ENCODE results near the gene SYCE3.
"Not testable (repeated sequence)": the region's sequence is repeated elsewhere in the genome, so short reads cannot be mapped to it uniquely, and the experiment has no call there.

The SYCE3 gene

DNA sequence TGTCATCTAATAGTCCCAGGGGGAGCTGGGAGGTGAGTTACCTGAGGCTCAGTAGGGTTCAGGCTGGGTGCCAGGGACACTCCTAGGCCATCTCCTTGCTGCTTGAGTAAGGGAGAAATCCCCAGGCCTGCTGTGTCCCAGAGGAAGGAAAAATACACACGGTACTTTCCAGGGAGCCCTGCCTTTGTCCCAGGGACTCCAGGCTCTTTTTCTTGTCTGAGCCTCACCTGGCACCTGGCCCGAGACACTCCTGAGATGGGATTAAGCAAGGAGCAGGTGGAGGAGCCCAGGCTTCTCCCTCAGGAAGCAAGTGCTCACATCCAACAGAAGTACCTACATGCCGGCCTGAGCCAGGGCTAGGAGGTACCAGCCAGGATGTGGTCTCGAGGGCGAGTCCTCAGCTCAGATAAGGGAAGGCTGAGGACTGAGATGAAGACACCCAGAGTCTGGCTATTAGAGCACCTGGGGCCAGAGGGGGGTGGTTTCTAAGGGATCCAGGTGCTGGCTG is 17.9 kb downstream of the SYCE3 start:
- FAIRE-seq (no peak), DNase-seq (ENCODE audit: insufficient read length, low spot score) (no peak)
- TF ChIP-seq POLR2A (IDR thresholded peaks at IDR 0.05; ENCODE audit: low read depth, low read length), result no peak

DNA sequence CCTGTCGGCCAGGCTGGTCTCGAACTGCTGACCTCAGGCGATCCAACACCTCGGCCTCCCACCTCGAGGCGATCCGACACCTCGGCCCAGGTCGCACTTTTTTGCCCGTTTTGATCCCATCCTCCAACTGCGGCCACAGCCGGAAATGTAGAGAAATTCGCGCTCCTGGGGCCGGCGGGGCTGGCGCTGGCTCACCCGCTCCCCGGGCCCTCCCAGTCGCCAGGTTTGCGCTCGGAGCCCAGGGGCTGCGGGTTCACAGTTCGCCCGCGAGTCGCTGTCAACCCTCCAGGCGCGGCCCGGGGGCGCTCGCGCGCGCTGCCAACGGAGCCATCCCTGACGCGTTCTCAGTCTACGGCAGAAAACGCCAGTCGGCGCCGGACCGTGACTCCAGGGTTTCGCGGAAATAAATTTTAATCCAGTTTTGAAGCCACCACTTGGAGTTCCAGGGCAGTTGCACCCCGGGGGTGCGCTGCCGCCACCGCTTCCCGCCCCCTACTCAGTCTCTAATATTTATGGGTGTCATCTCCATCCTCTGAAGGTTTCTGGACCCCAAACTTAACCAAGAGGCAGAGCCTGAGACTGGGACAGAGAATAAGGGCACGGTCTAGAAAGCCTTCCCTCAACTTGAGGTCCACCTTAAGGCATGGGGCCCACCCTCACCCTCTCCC is 18.5 kb downstream of the SYCE3 start:
- FAIRE-seq (no peak), DNase-seq (ENCODE audit: insufficient read length, low spot score) (no peak)
- TF ChIP-seq POLR2A (IDR thresholded peaks at IDR 0.05; ENCODE audit: low read depth, low read length), result no peak

DNA sequence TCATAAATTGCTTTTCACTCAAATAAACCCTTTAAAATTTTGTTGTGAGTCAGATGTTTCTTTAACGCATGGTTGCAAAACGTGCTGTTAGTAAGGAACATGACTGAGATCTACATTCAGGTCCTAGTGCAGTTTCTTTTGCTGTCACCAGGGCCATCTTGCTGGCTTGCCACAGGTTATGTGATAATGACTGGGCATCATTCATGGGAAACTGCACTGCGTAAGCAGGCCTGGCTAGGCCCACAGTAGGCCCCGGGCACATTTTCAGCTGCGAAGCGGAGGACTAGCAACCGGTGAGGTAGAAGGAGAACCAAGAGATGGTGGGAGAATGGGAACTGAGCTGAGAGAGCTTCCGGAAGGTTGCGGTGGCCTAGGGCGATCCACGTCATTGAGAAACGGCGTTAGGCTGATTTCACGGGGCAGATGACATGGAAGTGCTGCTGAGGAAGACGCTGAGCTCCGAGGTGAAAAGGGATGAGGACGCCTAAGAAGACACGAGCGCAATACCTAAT is 20.2 kb downstream of the SYCE3 start:
- DNase-seq (ENCODE audit: insufficient read length, low spot score) (no peak), FAIRE-seq (no peak)
- TF ChIP-seq POLR2A (IDR thresholded peaks at IDR 0.05; ENCODE audit: low read depth, low read length), result no peak

GRCh38 chr22:50541667-50542026 is 21.1 kb downstream of the SYCE3 start:
- DNase-seq (ENCODE audit: insufficient read length, low spot score); FAIRE-seq: not testable (repeated sequence)

DNA sequence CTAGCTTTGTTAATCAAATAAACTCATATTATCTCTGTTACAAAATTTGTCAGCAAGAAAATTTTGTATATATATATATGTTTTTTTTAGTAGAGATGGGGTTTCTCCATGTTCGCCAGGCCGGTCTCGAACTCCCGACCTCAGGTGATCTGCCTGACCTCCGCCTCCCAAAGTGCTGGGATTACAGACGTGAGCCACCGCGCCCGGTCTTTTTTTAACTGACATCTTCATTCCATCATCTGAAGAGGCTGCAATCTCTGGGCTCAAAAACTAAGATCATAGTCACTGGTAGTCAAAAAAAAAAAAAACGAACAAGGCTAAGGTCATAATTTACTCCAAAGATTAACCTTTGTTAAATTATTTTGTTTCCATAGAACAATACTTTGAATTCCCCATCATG is 22.3 kb downstream of the SYCE3 start:
- no peak for DNase-seq (ENCODE audit: insufficient read length, low spot score)
- no peak for FAIRE-seq
- TF ChIP-seq POLR2A (IDR thresholded peaks at IDR 0.05; ENCODE audit: low read depth, low read length), result no peak

DNA sequence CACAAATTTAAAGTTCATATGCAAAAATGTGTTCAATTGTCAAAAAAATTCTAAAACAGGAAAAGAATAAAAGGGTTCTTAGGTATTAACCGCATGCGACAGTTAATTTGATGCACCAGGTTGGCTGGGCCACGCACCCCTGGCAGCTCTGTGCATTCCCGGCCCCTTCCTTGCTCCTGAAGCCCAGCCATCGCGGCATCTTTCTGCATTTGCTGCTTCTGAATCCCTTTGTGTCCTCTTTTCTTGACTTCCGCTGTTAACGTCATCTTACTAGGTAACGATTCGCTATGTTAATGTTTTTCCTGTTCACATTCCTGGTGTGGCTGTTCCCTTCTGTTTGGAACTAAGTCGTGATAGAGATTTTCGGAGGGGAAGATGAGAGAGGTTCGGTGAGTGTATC is 25.0 kb downstream of the SYCE3 start:
- TF ChIP-seq POLR2A (IDR thresholded peaks at IDR 0.05; ENCODE audit: low read depth, low read length), result no peak
- no peak for DNase-seq (ENCODE audit: insufficient read length, low spot score)
- no peak for FAIRE-seq

DNA sequence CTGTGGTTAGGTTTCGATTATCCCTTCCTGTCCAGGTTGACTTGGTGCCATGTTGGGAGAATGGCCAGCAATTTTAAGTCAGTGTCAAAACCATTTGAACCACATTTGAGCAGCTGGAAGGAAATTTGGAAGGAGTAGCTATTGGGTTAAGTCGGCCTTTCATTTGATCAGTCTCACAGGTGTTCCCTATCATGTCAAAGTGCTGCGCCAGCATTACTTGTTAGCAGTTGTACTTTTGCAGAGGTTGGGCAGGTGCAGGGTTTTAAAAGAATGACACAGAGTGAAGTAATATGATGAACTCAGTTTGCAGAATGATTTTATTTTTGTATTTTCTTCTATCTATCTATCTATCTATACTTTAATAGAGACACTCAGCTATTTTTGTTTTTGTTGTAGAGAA is 26.5 kb downstream of the SYCE3 start:
- DNase-seq (ENCODE audit: insufficient read length, low spot score) (no peak), FAIRE-seq (no peak)
- no peak for TF ChIP-seq POLR2A (IDR thresholded peaks at IDR 0.05; ENCODE audit: low read depth, low read length)

GRCh38 chr22:50535113-50535512 is 27.6 kb downstream of the SYCE3 start:
- FAIRE-seq (no peak), DNase-seq (ENCODE audit: insufficient read length, low spot score) (no peak)
- no peak for TF ChIP-seq POLR2A (IDR thresholded peaks at IDR 0.05; ENCODE audit: low read depth, low read length)

- DNase-seq (ENCODE audit: insufficient read length, low spot score); FAIRE-seq: not testable (repeated sequence)
These were observed 28.6 kb downstream of the SYCE3 start for GRCh38 chr22:50533856-50534711.

GRCh38 chr22:50532824-50533796 is 29.6 kb downstream of the SYCE3 start:
- no peak for FAIRE-seq
- no peak for DNase-seq (ENCODE audit: insufficient read length, low spot score)
- TF ChIP-seq POLR2A (IDR thresholded peaks at IDR 0.05; ENCODE audit: low read depth, low read length), result no peak

DNA sequence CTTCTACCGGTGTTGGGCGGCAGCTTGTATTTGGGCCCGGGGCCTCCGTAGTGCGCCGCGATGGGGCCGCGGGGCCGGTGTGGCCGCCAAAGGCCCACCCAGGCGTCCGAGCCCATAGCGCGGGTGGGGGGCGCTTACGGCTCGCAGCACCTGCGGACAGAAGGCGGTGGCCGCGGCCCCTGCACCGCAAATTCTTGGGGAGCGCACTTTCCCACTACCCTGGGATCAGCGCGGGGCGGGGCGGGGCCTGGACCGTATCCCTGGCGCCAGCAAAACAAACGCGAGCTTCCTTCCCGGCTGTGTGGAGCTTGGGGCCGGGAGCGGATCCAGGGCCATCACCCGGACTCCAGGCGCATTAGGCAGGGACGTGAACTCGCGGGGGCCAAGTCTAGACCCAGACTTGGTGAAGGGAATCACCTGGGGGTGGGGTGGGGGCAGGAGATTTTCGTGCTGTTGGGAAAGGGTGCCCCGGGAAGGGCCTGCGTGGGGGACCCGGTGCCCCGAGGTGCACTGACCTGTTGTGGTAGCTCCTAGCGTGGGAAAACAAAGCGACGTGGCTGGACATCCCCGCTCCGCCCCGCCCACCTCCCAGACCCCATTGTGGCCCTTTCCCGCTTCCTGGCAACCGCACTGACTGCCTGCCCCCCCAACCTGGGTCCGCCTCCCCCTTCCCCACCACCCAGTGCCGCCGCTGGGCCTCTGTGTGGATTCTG is 30.6 kb downstream of the SYCE3 start:
- no peak for TF ChIP-seq POLR2A (IDR thresholded peaks at IDR 0.05; ENCODE audit: low read depth, low read length)
- DNase-seq (ENCODE audit: insufficient read length, low spot score) (no peak), FAIRE-seq (no peak)

DNA sequence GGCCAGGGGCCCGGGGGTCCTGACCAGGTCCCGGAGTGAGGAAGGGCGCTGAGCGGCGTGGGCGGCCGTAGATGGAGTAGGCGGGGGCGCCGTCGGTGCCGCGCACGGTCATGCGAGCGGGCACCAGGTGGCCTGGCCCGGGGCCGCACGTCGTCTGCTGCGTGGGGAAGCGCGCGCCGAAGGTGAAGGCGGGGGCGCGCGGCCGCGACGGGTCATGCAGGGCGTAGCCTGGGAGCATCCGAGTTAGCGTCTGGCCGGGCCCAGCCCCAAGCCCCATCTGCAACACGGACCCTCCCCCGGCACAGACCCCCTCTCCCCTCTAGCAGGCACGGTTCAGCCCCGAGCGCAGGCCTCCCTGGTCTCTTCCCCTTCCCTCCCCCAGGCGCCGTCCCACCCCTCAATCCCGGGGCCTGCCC is 31.2 kb downstream of the SYCE3 start:
- FAIRE-seq (no peak), DNase-seq (ENCODE audit: insufficient read length, low spot score) (no peak)
- 0 out of 2 replicates have a peak, but pooled peaks have one; percentile 18 for TF ChIP-seq POLR2A (IDR thresholded peaks at IDR 0.05; ENCODE audit: low read depth, low read length)

DNA sequence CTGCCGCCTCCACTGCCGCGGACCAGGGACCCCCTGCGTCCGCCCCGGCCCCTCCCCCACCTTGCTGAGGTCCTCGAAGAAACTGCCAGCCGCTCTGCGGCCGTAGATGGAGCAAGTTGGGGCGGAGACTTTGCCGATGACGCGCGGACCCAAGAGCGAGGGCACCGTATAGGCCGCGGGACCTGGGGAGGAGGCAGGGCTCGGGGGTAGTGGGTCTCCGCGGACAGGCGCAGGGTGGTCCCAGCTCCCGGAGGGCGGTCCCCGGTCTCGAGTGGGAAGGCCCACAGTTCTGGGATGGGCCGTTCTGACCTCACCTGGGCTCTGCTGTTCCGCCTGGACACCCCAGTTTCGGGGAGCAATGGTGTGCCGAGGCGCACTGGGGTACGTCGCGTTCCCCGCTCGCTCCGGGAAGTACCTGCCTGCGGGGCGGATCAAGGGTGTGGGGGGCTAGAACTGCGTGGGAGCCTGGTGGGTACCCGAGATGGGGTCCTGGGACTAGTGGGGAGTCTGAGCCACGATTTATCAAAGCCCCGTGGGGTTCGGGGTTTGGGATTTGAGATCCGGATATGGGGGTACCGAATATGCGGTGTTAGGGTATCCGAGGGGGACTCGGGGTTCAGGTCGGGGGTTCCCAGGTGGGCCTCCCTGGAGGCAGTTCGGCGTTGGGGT is 31.7 kb downstream of the SYCE3 start:
- DNase-seq (ENCODE audit: insufficient read length, low spot score) (no peak), FAIRE-seq (no peak)
- no peak for TF ChIP-seq POLR2A (IDR thresholded peaks at IDR 0.05; ENCODE audit: low read depth, low read length)

Data from H54 (cell line).